K562 (cell line): ENCODE data around the gene STXBP6.

ENCODE experiments used
- BRCA1 ChIP-seq, 2 experiments: fragments of 450-650 bp in 1 of 2; sonication (generic) in 1 of 2; formaldehyde crosslinking in 1 of 2; IDR thresholded peaks; 2 replicates each; pipeline versions ENCODE4 v1.5.0 to v1.6.1; 2017 to 2020; ENCODE audit warnings: mild to moderate bottlenecking in 1 of 2, missing genetic modification reagents in 1 of 2
- NFYB ChIP-seq: IDR thresholded peaks from 2 replicates; pipeline ENCODE4 v1.6.1; 2011; ENCODE audit warnings: mild to moderate bottlenecking, moderate library complexity; ENCODE audit not compliant: insufficient read length; ENCODE audit errors: extremely low read depth
- SP1 ChIP-seq: sonication (generic); formaldehyde crosslinking; IDR thresholded peaks from 2 replicates; pipeline ENCODE4 v1.8.1; 2022; ENCODE audit warnings: mild to moderate bottlenecking, missing genetic modification reagents
- TEAD4 ChIP-seq, 2 experiments: sonication (generic) in 1 of 2; formaldehyde crosslinking in 1 of 2; IDR thresholded peaks; 2 replicates each; pipeline versions ENCODE4 v1.6.1 to v1.8.0; 2012 to 2022; ENCODE audit warnings: borderline replicate concordance in 1 of 2, inconsistent platforms in 1 of 2, low read length in 1 of 2, mild to moderate bottlenecking in 1 of 2, missing genetic modification reagents in 1 of 2
- ZNF224 ChIP-seq: sonication (generic); formaldehyde crosslinking; IDR thresholded peaks from 2 replicates; pipeline ENCODE4 v1.8.0; 2022; ENCODE audit warnings: mild to moderate bottlenecking, missing genetic modification reagents
- ZNF347 ChIP-seq: fragments of 450-650 bp; formaldehyde crosslinking; IDR thresholded peaks from 2 replicates; pipeline ENCODE4 v1.4.0; 2020; ENCODE audit warnings: low read depth, mild to moderate bottlenecking, moderate library complexity
- TF ChIP-seq, protein P1 (sequence below), 3 experiments: IDR thresholded peaks in 2 of 3; conservative IDR thresholded peaks in 1 of 3; 2 replicates each; pipeline ENCODE4 v1.5.1; 2011 to 2012; ENCODE audit warnings: low read length in 3 of 3, mild to moderate bottlenecking in 3 of 3, control low read depth in 2 of 3, improper control_type of control experiment in 1 of 3, inconsistent platforms in 1 of 3, low read depth in 1 of 3, mixed read lengths in 1 of 3, moderate library complexity in 1 of 3; ENCODE audit not compliant: insufficient read depth in 2 of 3
- TF ChIP-seq, protein P2 (sequence below): sonication (generic); formaldehyde crosslinking; IDR thresholded peaks from 2 replicates; pipeline ENCODE4 v1.5.0; 2020; ENCODE audit warnings: missing genetic modification reagents
- TF ChIP-seq, protein P3 (sequence below): fragments of 450-650 bp; IDR thresholded peaks from 2 replicates; pipeline ENCODE4 v1.6.1; 2016; ENCODE audit warnings: borderline replicate concordance

DNA sequence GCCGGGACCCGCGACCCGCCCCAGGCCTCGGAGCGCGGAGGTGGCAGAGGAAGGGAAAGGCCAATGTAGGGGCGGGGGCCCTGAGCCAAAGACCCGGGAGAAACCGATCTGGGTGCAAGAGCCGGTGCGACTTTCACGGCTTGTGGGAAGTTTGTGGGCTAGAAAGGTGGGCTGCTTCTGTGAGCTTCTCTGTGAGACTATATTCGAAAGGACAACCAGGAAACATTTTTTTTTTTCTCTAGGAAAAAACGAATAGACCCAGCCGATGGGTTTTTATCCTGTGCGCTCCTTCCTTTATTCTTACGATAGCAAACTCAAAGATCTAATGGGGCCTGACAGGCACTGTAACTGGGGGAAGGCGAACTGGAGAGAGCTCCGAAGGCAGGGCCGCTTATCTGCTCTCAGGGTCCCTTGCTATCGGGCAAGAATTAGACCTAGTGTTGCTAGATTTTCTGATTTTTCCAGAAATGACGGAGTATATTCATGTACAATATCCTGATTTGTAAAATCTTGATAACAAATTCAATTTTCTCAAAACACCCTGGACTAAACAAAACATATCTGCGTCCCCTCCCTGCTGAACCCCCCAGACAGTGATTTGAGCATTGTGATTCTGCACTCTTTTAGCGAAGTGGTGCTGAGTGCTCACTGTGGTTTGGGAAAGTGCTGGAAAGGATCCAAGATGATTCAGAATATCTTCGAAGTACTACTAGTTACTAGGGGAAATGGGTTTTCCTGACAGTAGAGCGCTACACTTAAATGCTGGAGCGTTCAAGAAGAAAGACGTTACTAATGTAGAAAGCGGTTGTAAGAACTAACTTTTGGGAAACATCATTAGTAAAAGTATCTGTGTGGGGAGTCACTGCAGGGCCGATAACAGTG is 563 bp upstream of the STXBP6 start:
- TF ChIP-seq, protein P1, sequence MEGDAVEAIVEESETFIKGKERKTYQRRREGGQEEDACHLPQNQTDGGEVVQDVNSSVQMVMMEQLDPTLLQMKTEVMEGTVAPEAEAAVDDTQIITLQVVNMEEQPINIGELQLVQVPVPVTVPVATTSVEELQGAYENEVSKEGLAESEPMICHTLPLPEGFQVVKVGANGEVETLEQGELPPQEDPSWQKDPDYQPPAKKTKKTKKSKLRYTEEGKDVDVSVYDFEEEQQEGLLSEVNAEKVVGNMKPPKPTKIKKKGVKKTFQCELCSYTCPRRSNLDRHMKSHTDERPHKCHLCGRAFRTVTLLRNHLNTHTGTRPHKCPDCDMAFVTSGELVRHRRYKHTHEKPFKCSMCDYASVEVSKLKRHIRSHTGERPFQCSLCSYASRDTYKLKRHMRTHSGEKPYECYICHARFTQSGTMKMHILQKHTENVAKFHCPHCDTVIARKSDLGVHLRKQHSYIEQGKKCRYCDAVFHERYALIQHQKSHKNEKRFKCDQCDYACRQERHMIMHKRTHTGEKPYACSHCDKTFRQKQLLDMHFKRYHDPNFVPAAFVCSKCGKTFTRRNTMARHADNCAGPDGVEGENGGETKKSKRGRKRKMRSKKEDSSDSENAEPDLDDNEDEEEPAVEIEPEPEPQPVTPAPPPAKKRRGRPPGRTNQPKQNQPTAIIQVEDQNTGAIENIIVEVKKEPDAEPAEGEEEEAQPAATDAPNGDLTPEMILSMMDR (IDR thresholded peaks at IDR 0.05 in 2 of 3, conservative IDR thresholded peaks at IDR 0.05 in 1 of 3; ENCODE audit: insufficient read depth in 2 of 3, low read depth in 1 of 3, low read length in 3 of 3) = no peak
- TF ChIP-seq SP1 (no peak), BRCA1 (IDR thresholded peaks at IDR 0.05) (no peak), BRCA1 (CRISPR knock-in tag; IDR thresholded peaks at IDR 0.05) (no peak), ZNF347 (no peak), NFYB (no peak), ZNF224 (no peak), TEAD4 (IDR thresholded peaks at IDR 0.05; ENCODE audit: low read length) (no peak), TEAD4 (CRISPR knock-in tag; IDR thresholded peaks at IDR 0.05; ENCODE audit: borderline replicate concordance) (no peak)
- TF ChIP-seq, protein P2, sequence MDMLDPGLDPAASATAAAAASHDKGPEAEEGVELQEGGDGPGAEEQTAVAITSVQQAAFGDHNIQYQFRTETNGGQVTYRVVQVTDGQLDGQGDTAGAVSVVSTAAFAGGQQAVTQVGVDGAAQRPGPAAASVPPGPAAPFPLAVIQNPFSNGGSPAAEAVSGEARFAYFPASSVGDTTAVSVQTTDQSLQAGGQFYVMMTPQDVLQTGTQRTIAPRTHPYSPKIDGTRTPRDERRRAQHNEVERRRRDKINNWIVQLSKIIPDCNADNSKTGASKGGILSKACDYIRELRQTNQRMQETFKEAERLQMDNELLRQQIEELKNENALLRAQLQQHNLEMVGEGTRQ (CRISPR knock-in tag) = no peak
- TF ChIP-seq, protein P3, sequence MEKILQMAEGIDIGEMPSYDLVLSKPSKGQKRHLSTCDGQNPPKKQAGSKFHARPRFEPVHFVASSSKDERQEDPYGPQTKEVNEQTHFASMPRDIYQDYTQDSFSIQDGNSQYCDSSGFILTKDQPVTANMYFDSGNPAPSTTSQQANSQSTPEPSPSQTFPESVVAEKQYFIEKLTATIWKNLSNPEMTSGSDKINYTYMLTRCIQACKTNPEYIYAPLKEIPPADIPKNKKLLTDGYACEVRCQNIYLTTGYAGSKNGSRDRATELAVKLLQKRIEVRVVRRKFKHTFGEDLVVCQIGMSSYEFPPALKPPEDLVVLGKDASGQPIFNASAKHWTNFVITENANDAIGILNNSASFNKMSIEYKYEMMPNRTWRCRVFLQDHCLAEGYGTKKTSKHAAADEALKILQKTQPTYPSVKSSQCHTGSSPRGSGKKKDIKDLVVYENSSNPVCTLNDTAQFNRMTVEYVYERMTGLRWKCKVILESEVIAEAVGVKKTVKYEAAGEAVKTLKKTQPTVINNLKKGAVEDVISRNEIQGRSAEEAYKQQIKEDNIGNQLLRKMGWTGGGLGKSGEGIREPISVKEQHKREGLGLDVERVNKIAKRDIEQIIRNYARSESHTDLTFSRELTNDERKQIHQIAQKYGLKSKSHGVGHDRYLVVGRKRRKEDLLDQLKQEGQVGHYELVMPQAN = no peak
